GM12873 (cell line): ENCODE data around the gene CDC25A.

Experiments
- CTCF ChIP-seq: IDR thresholded peaks from 2 replicates; pipeline ENCODE4 v1.5.1; 2012; ENCODE audit warnings: low read depth, mild to moderate bottlenecking, moderate library complexity, low read length, control low read depth; ENCODE audit not compliant: insufficient read depth; ENCODE audit errors: missing control alignments

Gene CDC25A

GRCh38 chr3:48184299-48184698, 3.9 kb downstream of the CDC25A start:
- TF ChIP-seq CTCF: no peak

- TF ChIP-seq CTCF: no peak
Observed at GRCh38 chr3:48180531-48181253, 7.5 kb downstream of the CDC25A start.

GRCh38 chr3:48180021-48180420, 8.2 kb downstream of the CDC25A start:
- no peak for TF ChIP-seq CTCF

- TF ChIP-seq CTCF: no peak
Observed at GRCh38 chr3:48178072-48178471, 10.1 kb downstream of the CDC25A start.

GRCh38 chr3:48157950-48158376, 30.3 kb downstream of the CDC25A start:
- TF ChIP-seq CTCF: peak; percentile 76

- no peak for TF ChIP-seq CTCF
Observed at GRCh38 chr3:48157202-48157840, 30.9 kb downstream of the CDC25A start.

- TF ChIP-seq CTCF: no peak
Observed at GRCh38 chr3:48156163-48156562, 32.1 kb downstream of the CDC25A start.
